ENCODE data around the gene LAMP2. TPM values are rescaled to one million over a fixed set of nuclear protein-coding genes. Genes with fewer than 3 reads are reported as not detected.

The LAMP2 gene
- total RNA-seq, 4 donors from 2014 or later: 44.4 to 155 (median 81.8) TPM

DNA sequence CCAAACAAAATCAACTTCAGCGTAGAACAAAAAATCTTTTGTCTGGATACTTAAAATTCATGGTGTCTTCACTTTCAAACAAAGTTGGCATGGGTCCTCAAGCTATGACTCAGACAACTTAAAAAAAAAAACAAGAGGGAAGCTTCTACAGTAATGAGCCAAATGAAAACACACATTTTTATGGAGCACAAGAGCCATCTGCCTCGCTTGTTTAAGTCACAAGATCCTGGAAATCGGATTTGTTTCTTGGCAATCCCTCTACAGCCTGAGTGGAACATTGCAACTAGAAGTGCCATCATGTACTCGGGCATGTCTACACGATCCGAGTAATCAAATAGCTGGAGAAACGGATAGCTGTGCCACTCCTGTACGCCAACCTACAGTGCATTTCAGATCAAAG is 22.6 kb downstream of the LAMP2 start:
- H3K9me3 ChIP-seq: no peaks in the 10 kb centered on the region
- no peak overlapping the region for H3K27ac ChIP-seq
- no peaks in the 10 kb centered on the region for H3K4me1 ChIP-seq
- H3K4me3 ChIP-seq: no peak overlapping the region
- no peaks in the 10 kb centered on the region for H3K27me3 ChIP-seq
- TF ChIP-seq, protein P1, sequence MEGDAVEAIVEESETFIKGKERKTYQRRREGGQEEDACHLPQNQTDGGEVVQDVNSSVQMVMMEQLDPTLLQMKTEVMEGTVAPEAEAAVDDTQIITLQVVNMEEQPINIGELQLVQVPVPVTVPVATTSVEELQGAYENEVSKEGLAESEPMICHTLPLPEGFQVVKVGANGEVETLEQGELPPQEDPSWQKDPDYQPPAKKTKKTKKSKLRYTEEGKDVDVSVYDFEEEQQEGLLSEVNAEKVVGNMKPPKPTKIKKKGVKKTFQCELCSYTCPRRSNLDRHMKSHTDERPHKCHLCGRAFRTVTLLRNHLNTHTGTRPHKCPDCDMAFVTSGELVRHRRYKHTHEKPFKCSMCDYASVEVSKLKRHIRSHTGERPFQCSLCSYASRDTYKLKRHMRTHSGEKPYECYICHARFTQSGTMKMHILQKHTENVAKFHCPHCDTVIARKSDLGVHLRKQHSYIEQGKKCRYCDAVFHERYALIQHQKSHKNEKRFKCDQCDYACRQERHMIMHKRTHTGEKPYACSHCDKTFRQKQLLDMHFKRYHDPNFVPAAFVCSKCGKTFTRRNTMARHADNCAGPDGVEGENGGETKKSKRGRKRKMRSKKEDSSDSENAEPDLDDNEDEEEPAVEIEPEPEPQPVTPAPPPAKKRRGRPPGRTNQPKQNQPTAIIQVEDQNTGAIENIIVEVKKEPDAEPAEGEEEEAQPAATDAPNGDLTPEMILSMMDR (IDR thresholded peaks at IDR 0.05): no peak
- no peak for TF ChIP-seq POLR2A (IDR thresholded peaks at IDR 0.05)
- DNase-seq: no peak
- intact Hi-C loops (cut with DNase I; ENCODE audit: low total_unique reads): no loop called here
- no peaks in the 10 kb centered on the region for H3K36me3 ChIP-seq

GRCh38 chrX:120439921-120440320 is 29.2 kb downstream of the LAMP2 start:
- TF ChIP-seq, protein P1 (IDR thresholded peaks at IDR 0.05): no peak
- TF ChIP-seq POLR2A (IDR thresholded peaks at IDR 0.05): no peak
- no peaks in the 10 kb centered on the region for H3K9me3 ChIP-seq
- H3K4me3 ChIP-seq: no peak overlapping the region
- no peaks in the 10 kb centered on the region for H3K4me1 ChIP-seq
- H3K27me3 ChIP-seq: no peaks in the 10 kb centered on the region
- no peak overlapping the region for H3K27ac ChIP-seq
- DNase-seq: no peak
- intact Hi-C loops (cut with DNase I; ENCODE audit: low total_unique reads): no loop called here
- H3K36me3 ChIP-seq: no peaks in the 10 kb centered on the region

DNA sequence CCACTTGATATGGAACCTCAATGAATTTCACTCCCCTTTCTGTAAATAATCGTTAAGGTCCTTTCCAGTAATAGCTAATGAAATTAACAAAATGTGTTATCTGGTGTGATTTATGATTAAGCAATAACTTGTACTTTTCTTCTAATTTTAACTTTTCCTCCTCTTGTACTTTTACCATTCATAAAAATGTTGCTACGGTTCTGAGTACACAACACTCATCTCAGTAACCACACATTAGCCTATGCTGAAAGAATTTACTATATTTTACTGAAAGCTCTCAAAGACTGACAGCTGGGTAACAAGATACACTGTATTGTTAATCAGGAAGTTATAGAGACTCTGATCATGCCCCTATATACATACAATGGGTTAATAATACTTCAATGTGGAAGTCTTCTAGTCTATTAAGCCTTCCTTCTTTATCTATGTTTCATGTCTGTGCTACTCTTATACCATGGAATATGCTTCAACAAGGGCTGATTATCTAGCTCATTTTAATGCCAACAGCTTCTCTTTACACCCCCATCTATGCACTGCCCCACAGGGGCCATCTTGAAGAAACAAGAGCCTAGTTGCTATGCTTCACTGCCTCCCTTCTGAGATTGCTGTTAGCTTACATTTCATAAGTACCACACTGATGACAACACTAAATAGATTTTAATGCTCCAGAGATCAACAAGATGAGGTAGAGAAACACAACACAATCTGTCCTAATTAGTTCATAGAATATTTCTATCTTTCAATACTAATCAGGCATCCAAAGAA is 39.1 kb downstream of the LAMP2 start:
- H3K4me3 ChIP-seq: no peak overlapping the region

DNA sequence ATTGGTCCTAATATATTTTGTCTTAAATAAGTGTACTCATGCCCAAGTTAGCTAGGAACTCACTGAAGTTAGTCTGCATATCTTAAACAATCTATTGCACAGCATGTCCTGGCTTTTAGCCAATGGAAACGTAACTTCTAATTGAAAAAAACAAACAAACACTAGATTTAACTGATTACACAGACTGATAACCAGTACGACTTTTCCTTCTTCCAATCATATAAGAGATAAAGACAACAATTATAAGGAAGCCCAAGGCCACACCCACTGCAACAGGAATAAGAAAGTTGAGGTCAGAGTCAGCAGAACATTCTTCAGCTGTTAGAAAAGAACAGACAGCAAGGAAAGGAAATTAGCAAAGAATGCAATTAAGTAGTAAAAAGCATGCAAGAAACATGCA is 40.8 kb downstream of the LAMP2 start:
- no peak overlapping the region for H3K27ac ChIP-seq
- TF ChIP-seq, protein P1 (IDR thresholded peaks at IDR 0.05): no peak
- no peak for TF ChIP-seq POLR2A (IDR thresholded peaks at IDR 0.05)
- H3K4me1 ChIP-seq: no peaks in the 10 kb centered on the region
- no peaks in the 10 kb centered on the region for H3K36me3 ChIP-seq
- intact Hi-C loops (cut with DNase I; ENCODE audit: low total_unique reads): no loop called here
- no peaks in the 10 kb centered on the region for H3K9me3 ChIP-seq
- no peak for DNase-seq
- no peak overlapping the region for H3K4me3 ChIP-seq
- H3K27me3 ChIP-seq: no peaks in the 10 kb centered on the region

More for the DNA sequence above, 39.1 kb downstream of the LAMP2 start:
- no peaks in the 10 kb centered on the region for H3K9me3 ChIP-seq
- H3K27me3 ChIP-seq: no peaks in the 10 kb centered on the region
- no peaks in the 10 kb centered on the region for H3K36me3 ChIP-seq
- intact Hi-C loops (cut with DNase I; ENCODE audit: low total_unique reads): no loop called here
- TF ChIP-seq, protein P1 (IDR thresholded peaks at IDR 0.05): no peak
- TF ChIP-seq POLR2A (IDR thresholded peaks at IDR 0.05): no peak
- no peak overlapping the region for H3K27ac ChIP-seq
- no peaks in the 10 kb centered on the region for H3K4me1 ChIP-seq
- DNase-seq: no peak

DNA sequence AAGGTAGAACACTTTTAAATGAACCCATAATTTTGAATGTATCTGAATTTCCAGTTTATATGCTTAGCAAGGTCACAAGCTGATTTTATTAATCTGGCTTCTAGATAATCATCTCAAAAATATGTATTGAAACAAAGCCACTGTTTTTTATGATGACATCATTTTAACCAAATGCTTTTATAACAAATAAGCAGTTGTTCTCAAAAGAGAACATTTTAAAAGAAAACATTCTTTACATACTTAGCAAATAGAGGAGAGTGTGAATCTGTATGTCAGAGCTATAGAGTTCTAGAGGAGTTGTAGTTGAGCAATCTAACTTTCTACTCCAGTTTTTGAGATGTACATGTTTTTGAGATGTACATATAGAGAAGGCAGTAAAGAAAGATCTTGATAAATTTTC is 42.5 kb downstream of the LAMP2 start:
- Histone ChIP-seq H3K4me1 (no peaks in the 10 kb centered on the region), H3K9me3 (no peaks in the 10 kb centered on the region), H3K27ac (no peak overlapping the region), H3K36me3 (no peaks in the 10 kb centered on the region), H3K27me3 (no peaks in the 10 kb centered on the region), H3K4me3 (no peak overlapping the region)
- no peak for DNase-seq
- intact Hi-C loops (cut with DNase I; ENCODE audit: low total_unique reads): no loop called here
- no peak for TF ChIP-seq POLR2A (IDR thresholded peaks at IDR 0.05)
- TF ChIP-seq, protein P1 (IDR thresholded peaks at IDR 0.05): no peak

Measured in uterus (tissue), 4 donors.